GM21825 (cell line): ENCODE data around the gene PEMT.

Experiments
- ATAC-seq: cut with Tn5 transposase; IDR thresholded peaks from one replicate; pipeline ENCODE4 v1.9.1; 2021; ENCODE audit warnings: mild to moderate bottlenecking, moderate library complexity; ENCODE audit not compliant: unreplicated experiment

Gene PEMT

GRCh38 chr17:17605729-17606088 is 14.2 kb upstream of the PEMT start:
- no peak for ATAC-seq

GRCh38 chr17:17605083-17605728 is 13.7 kb upstream of the PEMT start:
- no peak for ATAC-seq

GRCh38 chr17:17603895-17604225 is 12.4 kb upstream of the PEMT start:
- ATAC-seq, result no peak

- no peak for ATAC-seq
Measured at GRCh38 chr17:17603178-17603894, 11.8 kb upstream of the PEMT start.

- ATAC-seq, result no peak
Measured at GRCh38 chr17:17599965-17600364, 8.5 kb upstream of the PEMT start.

GRCh38 chr17:17598003-17598402 is 6.5 kb upstream of the PEMT start:
- no peak for ATAC-seq

- no peak for ATAC-seq
Measured at GRCh38 chr17:17595755-17596154, 4.2 kb upstream of the PEMT start.

GRCh38 chr17:17593222-17593620 is 1.7 kb upstream of the PEMT start:
- no peak for ATAC-seq

- peak; percentile 2 for ATAC-seq
Measured at GRCh38 chr17:17590883-17591354, 589 bp downstream of the PEMT start.

GRCh38 chr17:17590141-17590751 is 1.3 kb downstream of the PEMT start:
- ATAC-seq, result no peak

GRCh38 chr17:17587614-17588337 is 3.7 kb downstream of the PEMT start:
- no peak for ATAC-seq

GRCh38 chr17:17582372-17582771 is 9.1 kb downstream of the PEMT start:
- no peak for ATAC-seq

GRCh38 chr17:17581509-17581908 is 10.0 kb downstream of the PEMT start:
- ATAC-seq, result no peak

- ATAC-seq, result no peak
Measured at GRCh38 chr17:17580662-17581470, 10.6 kb downstream of the PEMT start.

GRCh38 chr17:17579691-17580090 is 11.8 kb downstream of the PEMT start:
- no peak for ATAC-seq

- no peak for ATAC-seq
Measured at GRCh38 chr17:17577373-17577772, 14.1 kb downstream of the PEMT start.

GRCh38 chr17:17576772-17577234 is 14.7 kb downstream of the PEMT start:
- ATAC-seq, result no peak

- ATAC-seq, result no peak
Measured at GRCh38 chr17:17575360-17576251, 15.9 kb downstream of the PEMT start.

- no peak for ATAC-seq
Measured at GRCh38 chr17:17573912-17574311, 17.6 kb downstream of the PEMT start.
